CD4-positive, alpha-beta T cell treated with Interleukin-4 for 1 hour (primary cell): Measurements from ENCODE around the gene DIDO1.
A peak's percentile ranks its signal among the peaks of the same experiment; 100 is the strongest.

ENCODE experiments used
- DNase-seq, 2 donors: peaks; one replicate each; pipeline ENCODE4 v3.0.0-alpha.2; 2020 to 2022

Gene DIDO1

GRCh38 chr20:62908971-62909791 is 17.1 kb downstream of the DIDO1 start:
- DNase-seq = no peak

GRCh38 chr20:62907384-62908317 is 18.7 kb downstream of the DIDO1 start:
- peak; percentile 35 to 53 for DNase-seq

- no peak for DNase-seq
Measured at GRCh38 chr20:62906647-62907375, 19.5 kb downstream of the DIDO1 start.

- no peak for DNase-seq
Measured at GRCh38 chr20:62906209-62906608, 20.1 kb downstream of the DIDO1 start.

- no peak for DNase-seq
Measured at GRCh38 chr20:62905536-62906117, 20.7 kb downstream of the DIDO1 start.

GRCh38 chr20:62902926-62903615 is 23.2 kb downstream of the DIDO1 start:
- DNase-seq = no peak

- DNase-seq = no peak
Measured at GRCh38 chr20:62901891-62902290, 24.4 kb downstream of the DIDO1 start.

GRCh38 chr20:62900692-62901584 is 25.4 kb downstream of the DIDO1 start:
- DNase-seq = peak in 1 of 2 donors; percentile 36

- peak; percentile 78 to 84 for DNase-seq
Measured at GRCh38 chr20:62900052-62900691, 26.1 kb downstream of the DIDO1 start.

GRCh38 chr20:62899633-62900051 is 26.7 kb downstream of the DIDO1 start:
- DNase-seq = no peak

- no peak for DNase-seq
Measured at GRCh38 chr20:62898970-62899632, 27.2 kb downstream of the DIDO1 start.

- no peak for DNase-seq
Measured at GRCh38 chr20:62898093-62898964, 28.0 kb downstream of the DIDO1 start.

GRCh38 chr20:62897666-62898065 is 28.6 kb downstream of the DIDO1 start:
- DNase-seq = no peak

- no peak for DNase-seq
Measured at GRCh38 chr20:62896526-62896925, 29.8 kb downstream of the DIDO1 start.

- DNase-seq = no peak
Measured at GRCh38 chr20:62895539-62895938, 30.8 kb downstream of the DIDO1 start.

GRCh38 chr20:62894261-62894660 is 32.0 kb downstream of the DIDO1 start:
- no peak for DNase-seq

GRCh38 chr20:62893700-62894099 is 32.6 kb downstream of the DIDO1 start:
- no peak for DNase-seq
